ENCODE results near the gene PLD3. TPM values are rescaled to one million over a fixed set of nuclear protein-coding genes. Genes with fewer than 3 reads are reported as not detected.
"Not testable (repeated sequence)": the region's sequence is repeated elsewhere in the genome, so short reads cannot be mapped to it uniquely, and the experiment has no call there.

PLD3 gene
- total RNA-seq, 1 experiment from 2014 or later, result 146 TPM

GRCh38 chr19:40332669-40333068 lies 15.8 kb upstream of the PLD3 start:
- Histone ChIP-seq H2AFZ (no peak overlapping the region), H3K4me3 (no peak overlapping the region), H3K27me3 (ENCODE audit: insufficient read depth, low read depth) (no peaks in the 10 kb centered on the region), H3K9me3 (ENCODE audit: insufficient read depth, low read depth) (no peaks in the 10 kb centered on the region), H3K36me3 (ENCODE audit: low read depth) (0 out of 2 replicates have a peak, but pooled peaks cover 3% of the 10 kb centered on the region), H3K9me2 (ENCODE audit: insufficient read depth) (no peaks in the 10 kb centered on the region), H3F3A (ENCODE audit: insufficient read depth, low read depth) (no peaks in the 10 kb centered on the region), H4K20me1 (ENCODE audit: insufficient read depth) (no peaks in the 10 kb centered on the region), H3K27ac (no peak overlapping the region), H3K4me2 (no peak overlapping the region), H3K79me2 (ENCODE audit: low read depth) (no peaks in the 10 kb centered on the region), H3K4me1 (replicated peaks; ENCODE audit: insufficient read depth) (no peaks in the 10 kb centered on the region)
- ChIA-PET POLR2A (ENCODE audit: unreplicated experiment) (interaction anchor here (0.6 kb wide), 1 partner anchor 48 kb away, joined by 4 read pairs; the partner anchor contains the start of gene AKT2), CTCF (no interaction called here)
- TF ChIP-seq EZH2 (IDR thresholded peaks at IDR 0.05; ENCODE audit: low read depth), result no peak
- TF ChIP-seq, protein P1, sequence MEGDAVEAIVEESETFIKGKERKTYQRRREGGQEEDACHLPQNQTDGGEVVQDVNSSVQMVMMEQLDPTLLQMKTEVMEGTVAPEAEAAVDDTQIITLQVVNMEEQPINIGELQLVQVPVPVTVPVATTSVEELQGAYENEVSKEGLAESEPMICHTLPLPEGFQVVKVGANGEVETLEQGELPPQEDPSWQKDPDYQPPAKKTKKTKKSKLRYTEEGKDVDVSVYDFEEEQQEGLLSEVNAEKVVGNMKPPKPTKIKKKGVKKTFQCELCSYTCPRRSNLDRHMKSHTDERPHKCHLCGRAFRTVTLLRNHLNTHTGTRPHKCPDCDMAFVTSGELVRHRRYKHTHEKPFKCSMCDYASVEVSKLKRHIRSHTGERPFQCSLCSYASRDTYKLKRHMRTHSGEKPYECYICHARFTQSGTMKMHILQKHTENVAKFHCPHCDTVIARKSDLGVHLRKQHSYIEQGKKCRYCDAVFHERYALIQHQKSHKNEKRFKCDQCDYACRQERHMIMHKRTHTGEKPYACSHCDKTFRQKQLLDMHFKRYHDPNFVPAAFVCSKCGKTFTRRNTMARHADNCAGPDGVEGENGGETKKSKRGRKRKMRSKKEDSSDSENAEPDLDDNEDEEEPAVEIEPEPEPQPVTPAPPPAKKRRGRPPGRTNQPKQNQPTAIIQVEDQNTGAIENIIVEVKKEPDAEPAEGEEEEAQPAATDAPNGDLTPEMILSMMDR (conservative IDR thresholded peaks at IDR 0.05), result no peak
- intact Hi-C loops (cut with micrococcal nuclease; ENCODE audit: unreplicated experiment), result no loop called here
- BruUV-seq (replicated peaks), result no TSS peak
- no peak for DNase-seq

DNA sequence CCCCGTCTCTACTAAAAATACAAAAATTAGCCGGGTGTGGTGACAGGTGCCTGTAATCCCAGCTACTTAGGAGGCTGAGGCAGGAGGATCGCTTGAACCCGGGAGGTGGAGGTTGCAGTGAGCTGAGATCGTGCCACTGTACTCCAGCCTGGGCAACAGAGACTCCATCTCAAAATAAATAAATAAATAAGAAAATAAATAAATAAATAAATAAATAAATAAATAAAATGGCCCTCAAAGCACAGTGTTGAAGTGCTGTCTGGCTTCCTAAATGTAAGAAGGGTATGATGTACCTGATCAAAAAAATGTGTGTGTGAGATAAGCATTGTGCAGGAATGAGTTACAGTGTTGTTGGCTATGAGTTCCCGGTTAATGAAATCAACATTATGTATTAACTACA lies 15.4 kb upstream of the PLD3 start:
- H3K4me3 ChIP-seq; DNase-seq; H3K9me3 ChIP-seq (ENCODE audit: insufficient read depth, low read depth); H2AFZ ChIP-seq; H3K27ac ChIP-seq; H3K36me3 ChIP-seq (ENCODE audit: low read depth); intact Hi-C loops (cut with micrococcal nuclease; ENCODE audit: unreplicated experiment); H3K9me2 ChIP-seq (ENCODE audit: insufficient read depth); H3K4me1 ChIP-seq (replicated peaks; ENCODE audit: insufficient read depth); H3K79me2 ChIP-seq (ENCODE audit: low read depth); BruUV-seq (replicated peaks); H3K27me3 ChIP-seq (ENCODE audit: insufficient read depth, low read depth); H4K20me1 ChIP-seq (ENCODE audit: insufficient read depth); H3F3A ChIP-seq (ENCODE audit: insufficient read depth, low read depth); CTCF ChIA-PET; H3K4me2 ChIP-seq: not testable (repeated sequence)
- POLR2A ChIA-PET (ENCODE audit: unreplicated experiment), result interaction anchor here (0.6 kb wide), 1 partner anchor 48 kb away, joined by 4 read pairs; the partner anchor contains the start of gene AKT2

- H3K36me3 ChIP-seq (ENCODE audit: low read depth), result 0 out of 2 replicates have a peak, but pooled peaks cover 3% of the 10 kb centered on the region
- H3K4me2 ChIP-seq, result no peak overlapping the region
- H4K20me1 ChIP-seq (ENCODE audit: insufficient read depth), result no peaks in the 10 kb centered on the region
- no peak overlapping the region for H2AFZ ChIP-seq
- no peak overlapping the region for H3K4me3 ChIP-seq
- no peaks in the 10 kb centered on the region for H3K4me1 ChIP-seq (replicated peaks; ENCODE audit: insufficient read depth)
- no TSS peak for BruUV-seq (replicated peaks)
- H3K79me2 ChIP-seq (ENCODE audit: low read depth), result no peaks in the 10 kb centered on the region
- CTCF ChIA-PET, result no interaction called here
- no peak for DNase-seq
- no peaks in the 10 kb centered on the region for H3K9me2 ChIP-seq (ENCODE audit: insufficient read depth)
- H3K9me3 ChIP-seq (ENCODE audit: insufficient read depth, low read depth), result no peaks in the 10 kb centered on the region
- POLR2A ChIA-PET (ENCODE audit: unreplicated experiment), result no interaction called here
- H3F3A ChIP-seq (ENCODE audit: insufficient read depth, low read depth), result no peaks in the 10 kb centered on the region
- TF ChIP-seq, protein P1 (conservative IDR thresholded peaks at IDR 0.05), result no peak
- no peak for TF ChIP-seq EZH2 (IDR thresholded peaks at IDR 0.05; ENCODE audit: low read depth)
- no peaks in the 10 kb centered on the region for H3K27me3 ChIP-seq (ENCODE audit: insufficient read depth, low read depth)
- intact Hi-C loops (cut with micrococcal nuclease; ENCODE audit: unreplicated experiment), result no loop called here
- H3K27ac ChIP-seq, result no peak overlapping the region
Observed at GRCh38 chr19:40335101-40335500, 13.4 kb upstream of the PLD3 start.

Measured in PC-9 (cell line).